ENCODE results near the gene CISD1.

GRCh38 chr10:58322835-58323209 lies 53.9 kb downstream of the CISD1 start:
- TF ChIP-seq SP1 (IDR thresholded peaks at IDR 0.05) (no peak), LEF1 (IDR thresholded peaks at IDR 0.05; ENCODE audit: borderline replicate concordance) (no peak), HDGF (IDR thresholded peaks at IDR 0.05; ENCODE audit: borderline replicate concordance) (no peak), SUZ12 (IDR thresholded peaks at IDR 0.05) (no peak), FOXA1 (IDR thresholded peaks at IDR 0.05) (no peak), BHLHE40 (IDR thresholded peaks at IDR 0.05; ENCODE audit: borderline replicate concordance) (no peak), FOXM1 (IDR thresholded peaks at IDR 0.05; ENCODE audit: borderline replicate concordance) (no peak), TARDBP (IDR thresholded peaks at IDR 0.05) (no peak), NFRKB (IDR thresholded peaks at IDR 0.05) (no peak), FOXK2 (IDR thresholded peaks at IDR 0.05) (no peak), ZNF384 (IDR thresholded peaks at IDR 0.05) (no peak)

All from HEK293T (cell line).